Measurements from ENCODE around the gene VWC2. TPM values are rescaled to one million over a fixed set of nuclear protein-coding genes. Genes with fewer than 3 reads are reported as not detected.

VWC2 gene
- total RNA-seq, 1 donor, result not detected

DNA sequence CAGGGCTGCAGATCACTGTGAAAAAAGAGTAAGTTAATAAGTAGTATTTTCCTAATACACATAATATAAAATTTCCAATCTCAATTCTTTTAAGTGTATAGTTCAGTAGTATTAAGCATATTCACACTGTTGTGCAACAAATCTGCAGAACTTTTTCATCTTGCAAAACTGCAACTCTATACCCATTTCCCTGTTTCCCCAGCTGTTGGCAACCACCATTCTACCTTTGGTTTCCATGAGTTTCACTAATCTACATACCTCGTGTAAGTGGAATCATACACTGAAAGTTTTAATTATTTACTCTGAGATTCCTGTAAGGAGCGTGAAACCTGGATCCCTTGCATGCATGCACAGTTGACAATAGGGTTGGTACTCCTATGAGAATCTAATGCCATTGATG, 164.2 kb downstream of the VWC2 start:
- no peaks in the 10 kb centered on the region for H4K20me1 ChIP-seq (ENCODE audit: insufficient read depth, low read length)
- no peaks in the 10 kb centered on the region for H3K9me3 ChIP-seq (ENCODE audit: low read depth, low read length)
- no peak overlapping the region for H2AFZ ChIP-seq (ENCODE audit: low read length)
- DNase-seq (ENCODE audit: insufficient read length, low spot score, missing footprints), result no peak
- H3K79me2 ChIP-seq (ENCODE audit: insufficient read depth, low read length), result no peaks in the 10 kb centered on the region
- TF ChIP-seq, protein P1, sequence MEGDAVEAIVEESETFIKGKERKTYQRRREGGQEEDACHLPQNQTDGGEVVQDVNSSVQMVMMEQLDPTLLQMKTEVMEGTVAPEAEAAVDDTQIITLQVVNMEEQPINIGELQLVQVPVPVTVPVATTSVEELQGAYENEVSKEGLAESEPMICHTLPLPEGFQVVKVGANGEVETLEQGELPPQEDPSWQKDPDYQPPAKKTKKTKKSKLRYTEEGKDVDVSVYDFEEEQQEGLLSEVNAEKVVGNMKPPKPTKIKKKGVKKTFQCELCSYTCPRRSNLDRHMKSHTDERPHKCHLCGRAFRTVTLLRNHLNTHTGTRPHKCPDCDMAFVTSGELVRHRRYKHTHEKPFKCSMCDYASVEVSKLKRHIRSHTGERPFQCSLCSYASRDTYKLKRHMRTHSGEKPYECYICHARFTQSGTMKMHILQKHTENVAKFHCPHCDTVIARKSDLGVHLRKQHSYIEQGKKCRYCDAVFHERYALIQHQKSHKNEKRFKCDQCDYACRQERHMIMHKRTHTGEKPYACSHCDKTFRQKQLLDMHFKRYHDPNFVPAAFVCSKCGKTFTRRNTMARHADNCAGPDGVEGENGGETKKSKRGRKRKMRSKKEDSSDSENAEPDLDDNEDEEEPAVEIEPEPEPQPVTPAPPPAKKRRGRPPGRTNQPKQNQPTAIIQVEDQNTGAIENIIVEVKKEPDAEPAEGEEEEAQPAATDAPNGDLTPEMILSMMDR (IDR thresholded peaks at IDR 0.05; ENCODE audit: extremely low read depth, low read depth, low read length), result no peak
- no peak overlapping the region for H3K4me3 ChIP-seq (ENCODE audit: insufficient read depth, low read length)
- no peaks in the 10 kb centered on the region for H3K36me3 ChIP-seq (ENCODE audit: insufficient read depth, low read length)
- H3K27ac ChIP-seq (ENCODE audit: low read depth, low read length), result no peak overlapping the region
- H3K27me3 ChIP-seq (ENCODE audit: insufficient read depth, low read length), result no peaks in the 10 kb centered on the region
- H3K4me1 ChIP-seq (ENCODE audit: insufficient read depth, low read length), result no peaks in the 10 kb centered on the region
- H3K4me2 ChIP-seq (ENCODE audit: insufficient read depth, low read length), result no peak overlapping the region
